Activated B cell treated with CpG ODN at 0.5 μM for 24 hours (primary cell): ENCODE results near the gene MANSC1. TPM values are rescaled to one million over a fixed set of nuclear protein-coding genes. Genes with fewer than 3 reads are reported as not detected.
"Not testable (repeated sequence)": the region's sequence is repeated elsewhere in the genome, so short reads cannot be mapped to it uniquely, and the experiment has no call there.

Experiments
- ATAC-seq: fragments of 200-7000 bp; cut with Tn5 transposase; one replicate; pipeline ENCODE4 v1.10.0; 2021; ENCODE audit warnings: low read depth, mild to moderate bottlenecking, moderate library complexity
- CTCF ChIA-PET: fragments of 350-600 bp; sonication (Branson Sonifier 250); formaldehyde crosslinking; loops from one replicate; lab custom pipeline; 2021; ENCODE audit warnings: antibody characterized with exemption; lab: Charles Lee
- POLR2A ChIA-PET: fragments of 350-600 bp; sonication (Branson Sonifier 250); formaldehyde crosslinking; loops from one replicate; lab custom pipeline; 2021; ENCODE audit warnings: antibody characterized with exemption; lab: Charles Lee
- DNase-seq: peaks from one replicate; pipeline ENCODE4 v3.0.0; 2022
- H3K27ac Mint-ChIP-seq: one replicate; pipeline ENCODE4 v1.8.0; 2020; ENCODE audit warnings: mixed read lengths
- H3K27me3 Mint-ChIP-seq: one replicate; pipeline ENCODE4 v1.8.0; 2021; ENCODE audit warnings: mixed read lengths
- H3K36me3 Mint-ChIP-seq: one replicate; pipeline ENCODE4 v1.8.0; 2021; ENCODE audit warnings: low read depth, mixed read lengths
- H3K4me1 Mint-ChIP-seq: one replicate; pipeline ENCODE4 v1.8.0; 2021; ENCODE audit warnings: mixed read lengths
- H3K4me3 Mint-ChIP-seq: one replicate; pipeline ENCODE4 v1.8.0; 2020; ENCODE audit warnings: mild to moderate bottlenecking, mixed read lengths
- H3K9me3 Mint-ChIP-seq: one replicate; pipeline ENCODE4 v1.8.0; 2020; ENCODE audit warnings: mixed read lengths
- intact Hi-C: fragments of 100-400 bp; cut with micrococcal nuclease; formaldehyde crosslinking; loops from one replicate; pipeline ENCODE4 v1.15.1; 2024
- total RNA-seq: library from RNA; stranded (reverse); gene quantifications from 2 replicates; pipeline ENCODE4 v1.2.3, GENCODE V29; 2022
- TF ChIP-seq, protein P1 (sequence below): fragments of 200-600 bp; IDR thresholded peaks from one replicate; pipeline ENCODE4 v1.8.0; 2022; ENCODE audit warnings: antibody characterized with exemption, mild to moderate bottlenecking

Gene MANSC1
- total RNA-seq, 1 donor from 2014 or later = 0.86 TPM

DNA sequence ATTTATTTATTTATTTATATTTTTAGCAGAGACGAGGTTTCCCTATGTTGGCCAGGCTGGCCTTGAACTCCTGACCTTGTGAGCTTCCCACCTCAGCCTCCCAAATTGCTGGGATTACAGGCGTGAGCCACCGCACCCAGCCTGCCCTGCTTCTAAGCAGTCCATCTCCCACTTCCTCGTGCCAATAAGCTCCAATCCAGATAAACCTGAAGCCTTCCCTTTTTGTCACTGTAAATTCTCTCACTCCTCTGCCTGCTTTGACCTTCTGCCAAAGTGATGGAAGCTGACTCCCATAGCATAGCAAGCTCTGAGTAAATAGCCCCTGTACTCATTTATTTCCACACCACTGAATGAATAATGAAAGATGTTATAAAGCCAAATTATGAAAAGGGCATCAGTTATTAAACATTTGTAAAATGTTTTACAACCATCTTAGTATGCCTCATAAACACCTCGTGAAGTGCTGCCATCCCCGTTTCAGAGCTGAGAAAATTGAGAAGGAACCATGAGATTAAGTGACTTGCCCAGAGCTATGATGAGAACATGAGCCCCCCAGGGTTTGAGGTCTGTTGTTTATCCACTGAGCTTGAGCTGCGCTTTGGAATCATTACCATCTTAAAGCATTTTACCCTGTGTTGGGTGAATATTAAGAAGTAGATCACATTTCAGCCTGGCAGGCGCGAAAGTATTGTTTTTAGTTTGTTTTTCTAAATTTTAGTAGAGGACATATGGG lies 30.4 kb downstream of the MANSC1 start:
- TF ChIP-seq, protein P1, sequence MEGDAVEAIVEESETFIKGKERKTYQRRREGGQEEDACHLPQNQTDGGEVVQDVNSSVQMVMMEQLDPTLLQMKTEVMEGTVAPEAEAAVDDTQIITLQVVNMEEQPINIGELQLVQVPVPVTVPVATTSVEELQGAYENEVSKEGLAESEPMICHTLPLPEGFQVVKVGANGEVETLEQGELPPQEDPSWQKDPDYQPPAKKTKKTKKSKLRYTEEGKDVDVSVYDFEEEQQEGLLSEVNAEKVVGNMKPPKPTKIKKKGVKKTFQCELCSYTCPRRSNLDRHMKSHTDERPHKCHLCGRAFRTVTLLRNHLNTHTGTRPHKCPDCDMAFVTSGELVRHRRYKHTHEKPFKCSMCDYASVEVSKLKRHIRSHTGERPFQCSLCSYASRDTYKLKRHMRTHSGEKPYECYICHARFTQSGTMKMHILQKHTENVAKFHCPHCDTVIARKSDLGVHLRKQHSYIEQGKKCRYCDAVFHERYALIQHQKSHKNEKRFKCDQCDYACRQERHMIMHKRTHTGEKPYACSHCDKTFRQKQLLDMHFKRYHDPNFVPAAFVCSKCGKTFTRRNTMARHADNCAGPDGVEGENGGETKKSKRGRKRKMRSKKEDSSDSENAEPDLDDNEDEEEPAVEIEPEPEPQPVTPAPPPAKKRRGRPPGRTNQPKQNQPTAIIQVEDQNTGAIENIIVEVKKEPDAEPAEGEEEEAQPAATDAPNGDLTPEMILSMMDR = no peak
- intact Hi-C loops = no loop called here
- no peaks in the 10 kb centered on the region for H3K9me3 Mint-ChIP-seq
- POLR2A ChIA-PET = no interaction called here
- H3K27ac Mint-ChIP-seq = no peak overlapping the region
- H3K4me1 Mint-ChIP-seq = peaks cover 2% of the 10 kb centered on the region
- DNase-seq (no peak), ATAC-seq (no peak)
- CTCF ChIA-PET = no interaction called here
- peaks cover 9% of the 10 kb centered on the region for H3K27me3 Mint-ChIP-seq
- H3K36me3 Mint-ChIP-seq = no peaks in the 10 kb centered on the region
- H3K4me3 Mint-ChIP-seq = no peak overlapping the region

DNA sequence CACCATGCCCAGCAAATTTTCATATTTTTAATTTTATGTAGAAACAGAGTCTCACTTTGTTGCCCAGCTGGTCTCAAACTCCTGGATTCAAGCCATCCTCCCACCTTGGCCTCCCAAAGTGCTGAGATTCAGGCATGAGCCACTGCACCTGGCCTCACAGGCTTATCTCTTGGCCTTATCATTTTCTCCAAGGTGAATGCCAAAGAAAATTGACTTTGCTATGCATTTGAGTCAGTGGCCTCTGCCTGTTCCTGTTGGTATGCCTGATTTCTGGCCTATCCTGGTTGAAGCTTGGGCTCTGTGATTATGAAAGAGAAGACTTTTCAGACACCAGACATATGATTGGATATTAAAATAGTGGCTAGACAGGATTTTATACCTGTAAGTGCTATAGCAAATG lies 34.2 kb downstream of the MANSC1 start:
- POLR2A ChIA-PET = no interaction called here
- no peaks in the 10 kb centered on the region for H3K9me3 Mint-ChIP-seq
- intact Hi-C loops = no loop called here
- H3K36me3 Mint-ChIP-seq = no peaks in the 10 kb centered on the region
- CTCF ChIA-PET = interaction anchor here (1.1 kb wide), 1 partner anchor 18 kb away, joined by 3 read pairs; no protein-coding TSS in a partner anchor
- no peaks in the 10 kb centered on the region for H3K4me1 Mint-ChIP-seq
- H3K4me3 Mint-ChIP-seq = no peak overlapping the region
- DNase-seq (no peak), ATAC-seq (no peak)
- no peak overlapping the region for H3K27ac Mint-ChIP-seq
- TF ChIP-seq, protein P1 = no peak
- peaks cover 6% of the 10 kb centered on the region for H3K27me3 Mint-ChIP-seq

DNA sequence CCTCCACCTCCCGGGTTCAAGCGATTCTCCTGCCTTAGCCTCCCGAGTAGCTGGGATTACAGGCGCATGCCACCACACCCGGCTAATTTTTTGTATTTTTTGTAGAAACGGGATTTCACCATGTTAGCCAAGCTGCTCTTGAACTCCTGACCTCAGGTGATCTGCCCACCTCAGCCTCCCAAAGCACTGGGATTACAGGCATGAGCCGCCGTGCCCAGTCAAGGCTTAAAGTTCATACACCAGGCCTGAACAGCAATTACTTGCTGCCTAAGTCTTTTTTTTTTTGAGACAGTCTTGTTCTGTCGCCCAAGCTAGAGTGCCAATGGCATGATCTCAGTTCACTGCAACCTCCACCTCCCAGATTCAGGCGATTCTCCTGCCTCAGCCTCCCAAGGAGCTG lies 39.3 kb downstream of the MANSC1 start:
- not testable (repeated sequence) for H3K27ac Mint-ChIP-seq, ATAC-seq

DNA sequence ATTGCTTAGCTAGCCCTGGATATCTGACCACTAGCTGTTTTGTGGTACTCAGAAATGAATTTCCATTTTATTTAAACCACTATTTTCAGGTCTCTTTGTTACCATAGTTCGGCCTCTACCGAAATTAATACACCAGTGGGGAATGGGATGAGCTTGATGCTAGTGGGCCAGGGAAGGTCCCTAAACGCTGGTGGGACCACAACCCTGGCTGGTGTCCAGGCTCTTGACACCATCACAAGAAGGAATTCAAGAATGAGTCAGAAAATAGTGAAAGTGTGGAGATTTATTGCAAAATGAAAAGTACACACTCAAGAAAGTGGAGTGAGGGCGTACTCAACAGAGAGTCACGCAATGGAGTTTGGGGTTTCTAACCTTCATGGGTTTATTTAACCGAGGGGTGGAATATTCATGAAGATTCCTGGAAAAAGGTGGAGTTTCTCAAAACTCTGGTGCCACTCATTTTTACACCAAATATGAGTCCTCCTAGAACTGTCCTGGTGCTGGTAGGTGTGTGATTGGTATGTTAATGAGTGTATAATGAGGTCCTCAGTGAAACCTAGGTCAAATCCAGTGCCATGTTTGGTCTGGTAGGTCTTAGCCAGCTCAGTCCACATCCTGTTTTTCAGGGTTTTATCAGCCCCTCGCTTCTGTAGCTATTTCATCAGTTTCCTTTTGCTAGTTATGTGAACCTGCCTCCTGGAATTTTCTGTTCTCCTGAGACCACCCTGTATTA lies 44.3 kb downstream of the MANSC1 start:
- Mint-ChIP-seq H3K27me3 (peaks cover 8% of the 10 kb centered on the region), H3K27ac (no peak overlapping the region), H3K9me3 (peaks cover 5% of the 10 kb centered on the region), H3K36me3 (no peaks in the 10 kb centered on the region), H3K4me3 (no peak overlapping the region), H3K4me1 (no peaks in the 10 kb centered on the region)
- CTCF ChIA-PET = no interaction called here
- DNase-seq (no peak), ATAC-seq (no peak)
- intact Hi-C loops = no loop called here
- TF ChIP-seq, protein P1 = no peak
- POLR2A ChIA-PET = interaction anchor here (0.6 kb wide), 1 partner anchor 23 kb away, joined by 9 read pairs; no protein-coding TSS in a partner anchor

More for the DNA sequence above, 39.3 kb downstream of the MANSC1 start:
- DNase-seq, intact Hi-C loops, H3K4me3 Mint-ChIP-seq, POLR2A ChIA-PET, H3K27me3 Mint-ChIP-seq, H3K36me3 Mint-ChIP-seq, CTCF ChIA-PET, H3K4me1 Mint-ChIP-seq, H3K9me3 Mint-ChIP-seq: not testable (repeated sequence)

DNA sequence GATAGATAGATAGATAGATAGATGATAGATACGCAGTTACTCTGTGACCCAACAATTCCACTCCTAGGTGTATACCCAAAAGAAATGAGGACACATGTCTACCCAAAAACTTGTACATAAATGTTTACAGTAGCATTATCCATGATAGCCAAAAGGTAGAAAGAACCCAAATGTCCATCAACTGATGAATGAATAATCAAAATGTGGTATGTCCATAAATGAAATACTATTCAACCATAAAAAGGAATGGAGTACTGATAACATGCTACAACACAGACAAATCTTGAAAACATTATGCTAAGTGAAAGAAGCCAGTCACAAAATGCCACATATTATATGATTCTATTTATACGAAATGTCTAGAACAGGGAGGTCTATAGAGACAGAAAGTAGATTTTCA lies 47.1 kb downstream of the MANSC1 start:
- DNase-seq = no peak
- TF ChIP-seq, protein P1 = no peak
- Mint-ChIP-seq H3K9me3 (peaks cover 5% of the 10 kb centered on the region), H3K36me3 (no peaks in the 10 kb centered on the region), H3K27ac (no peak overlapping the region), H3K4me1 (no peaks in the 10 kb centered on the region), H3K27me3 (peaks cover 9% of the 10 kb centered on the region), H3K4me3 (no peak overlapping the region)
- no peak for ATAC-seq
- ChIA-PET POLR2A (no interaction called here), CTCF (no interaction called here)
- intact Hi-C loops = no loop called here
